Thyroid gland (tissue), 4 donors: ENCODE results near the gene MAP10.

Experiments used
- CTCF ChIP-seq, 6 experiments: fragments of 200-600 bp in 3 of 6; fragments of 450-650 bp in 3 of 6; sonication (generic) in 3 of 6; IDR thresholded peaks; one replicate each; pipeline ENCODE4 v1.5.1; 2016 to 2019; ENCODE audit warnings: antibody characterized with exemption in 6 of 6, mild to moderate bottlenecking in 2 of 6, inconsistent platforms in 1 of 6, moderate library complexity in 1 of 6
- POLR2A ChIP-seq, 2 donors: fragments of 450-650 bp; IDR thresholded peaks; one replicate each; pipeline ENCODE4 v1.6.1; 2017; ENCODE audit warnings: antibody characterized with exemption in 2 of 2, mild to moderate bottlenecking in 2 of 2, moderate library complexity in 1 of 2

DNA sequence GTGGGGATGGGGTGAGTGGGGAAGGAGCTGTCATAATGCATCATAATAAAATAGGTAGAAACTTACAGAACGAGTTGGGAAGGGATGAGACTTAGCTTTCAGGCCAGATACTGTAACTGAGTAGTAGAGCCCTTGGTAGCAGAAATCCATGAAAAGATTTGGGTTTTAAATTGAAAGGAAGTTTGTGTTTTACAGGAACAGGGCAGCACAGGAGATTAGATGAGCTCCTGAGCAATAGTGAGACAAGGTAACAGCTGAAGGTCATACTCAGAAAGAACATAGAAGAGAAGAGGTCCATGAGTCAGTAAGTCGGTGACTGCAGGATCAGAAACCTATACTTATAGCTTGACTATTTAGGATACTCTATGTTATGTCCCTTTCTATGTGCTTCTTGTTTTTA lies 7.3 kb downstream of the MAP10 start:
- TF ChIP-seq CTCF (IDR thresholded peaks at IDR 0.05) (no peak), POLR2A (IDR thresholded peaks at IDR 0.05) (no peak)
